Purkinje cell (primary cell): ENCODE data around the gene OR4E2. TPM values are rescaled to one million over a fixed set of nuclear protein-coding genes. Genes with fewer than 3 reads are reported as not detected.

Experiments used
- polyA plus RNA-seq: library from polyadenylated mRNA; unstranded; fragments of >200 nt; fragmentation: Nextera tagmentation; gene quantifications from 2 replicates; pipeline ENCODE4 v1.2.1, GENCODE V29; 2014

The OR4E2 gene, protein sequence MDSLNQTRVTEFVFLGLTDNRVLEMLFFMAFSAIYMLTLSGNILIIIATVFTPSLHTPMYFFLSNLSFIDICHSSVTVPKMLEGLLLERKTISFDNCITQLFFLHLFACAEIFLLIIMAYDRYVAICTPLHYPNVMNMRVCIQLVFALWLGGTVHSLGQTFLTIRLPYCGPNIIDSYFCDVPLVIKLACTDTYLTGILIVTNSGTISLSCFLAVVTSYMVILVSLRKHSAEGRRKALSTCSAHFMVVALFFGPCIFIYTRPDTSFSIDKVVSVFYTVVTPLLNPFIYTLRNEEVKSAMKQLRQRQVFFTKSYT
- not detected in 2 replicates for polyA plus RNA-seq

DNA sequence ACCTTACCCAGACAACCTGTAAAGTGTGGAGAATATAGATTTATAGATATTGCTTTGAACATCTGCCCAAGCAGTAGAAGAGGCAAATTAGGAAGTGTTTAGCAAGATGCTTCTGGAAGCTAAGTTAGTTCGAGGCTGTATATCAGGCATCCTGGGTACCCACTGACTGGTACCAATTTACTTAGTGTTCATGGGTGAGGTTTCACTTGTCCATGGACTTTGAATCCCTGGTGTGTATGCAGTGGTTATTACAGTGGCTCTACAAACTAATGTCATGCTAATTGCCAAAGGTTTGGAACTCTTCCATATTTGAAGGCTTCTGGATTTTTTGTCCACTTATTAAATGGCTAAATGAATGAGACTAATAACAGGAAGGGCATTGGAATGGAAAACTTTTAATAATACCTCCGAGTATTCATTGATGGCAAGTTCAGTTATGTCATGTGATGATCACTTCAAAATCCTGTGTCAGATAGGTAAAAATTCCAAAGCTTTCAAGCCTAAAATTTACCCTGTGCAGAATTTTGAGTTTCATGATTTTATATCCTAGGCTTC, at the start of gene OR4E2:
Gene OR4E2 (plus strand): TSS at position 505 of the 555 bp plus-strand sequence. CDS start 11,248 bp downstream, outside the sequence.

DNA sequence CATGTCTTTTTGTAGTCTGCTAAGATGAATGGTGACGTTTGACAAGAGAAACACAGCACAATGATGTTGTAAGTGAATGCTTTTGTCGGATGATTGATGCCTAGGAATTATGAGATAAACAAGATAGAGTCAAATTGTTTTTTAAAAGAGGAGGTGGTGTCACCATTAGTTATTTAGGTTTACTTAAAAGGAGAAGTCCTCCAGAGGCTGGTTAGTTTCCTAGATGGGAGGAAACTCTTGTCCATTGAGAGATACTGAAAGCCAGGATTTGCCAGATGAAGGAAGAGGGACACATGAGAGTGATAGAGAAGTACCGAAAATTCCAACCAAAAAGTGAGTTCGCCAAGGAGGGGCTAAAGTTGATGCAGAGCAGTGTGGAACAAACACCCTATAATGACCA, 18.8 kb upstream of the OR4E2 start, which contains the start of gene OR10G2:
Gene OR10G2 (minus strand): TSS at position 101 of the 400 bp plus-strand sequence. CDS start 98 bp downstream, at position 3.

DNA sequence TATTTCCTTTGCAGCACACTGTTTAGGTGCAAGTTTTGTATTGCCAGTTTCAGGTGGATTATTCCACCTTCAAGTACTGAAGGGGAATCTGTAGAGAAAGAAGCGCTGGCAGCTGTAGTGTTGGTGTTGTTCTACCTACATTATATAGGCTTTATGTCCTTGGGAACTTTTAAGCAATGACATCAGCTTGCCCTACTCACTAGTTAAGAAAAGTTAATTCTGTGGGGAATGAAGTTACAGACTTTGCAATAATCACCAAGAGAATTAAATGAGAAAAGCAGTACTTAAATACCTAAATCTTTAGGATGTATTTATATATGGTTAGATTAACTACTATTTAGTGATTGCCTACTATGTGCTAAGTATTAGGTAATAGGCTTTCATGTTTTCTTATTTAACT, 20.1 kb downstream of the OR4E2 start, which contains the start of gene OR4E1:
Gene OR4E1 (minus strand): TSS at position 101 of the 400 bp plus-strand sequence. CDS start 2,883 bp downstream, outside the sequence.

Other genes with a start within 250 kb of the OR4E2 start
- gene CHD8, start 197.7 kb upstream of the OR4E2 start, polyA plus RNA-seq, result 31.3 and 38.8 TPM in 2 replicates
- gene RAB2B, start 176.9 kb upstream of the OR4E2 start, polyA plus RNA-seq, result 19.2 and 34.4 TPM in 2 replicates
- 54.3 and 82.3 TPM in 2 replicates for gene TOX4, start 176.6 kb upstream of the OR4E2 start, polyA plus RNA-seq
- 30.6 and 32.1 TPM in 2 replicates for gene METTL3, start 142.5 kb upstream of the OR4E2 start, polyA plus RNA-seq
- gene SALL2, start 127.5 kb upstream of the OR4E2 start, polyA plus RNA-seq, result 43.9 and 64.4 TPM in 2 replicates
- gene OR10G3, start 73.8 kb upstream of the OR4E2 start, polyA plus RNA-seq, result not detected in 2 replicates
- gene OR10G2, start 18.9 kb upstream of the OR4E2 start, polyA plus RNA-seq, result not detected in 2 replicates
- not detected in 2 replicates for gene OR4E1, start 20.0 kb downstream of the OR4E2 start, polyA plus RNA-seq